Lower leg skin (tissue), 4 donors: Measurements from ENCODE around the gene KCNJ11. TPM values are rescaled to one million over a fixed set of nuclear protein-coding genes. Genes with fewer than 3 reads are reported as not detected.
A peak's percentile ranks its signal among the peaks of the same experiment; 100 is the strongest.

ENCODE experiments used
- DNase-seq, 2 donors: peaks; one replicate each; pipeline ENCODE4 v3.0.0-alpha.2; 2019; ENCODE audit warnings: low spot score in 2 of 2
- H3K4me3 ChIP-seq: fragments of 200-600 bp; sonication (generic); 2 replicates; pipeline ENCODE4 v1.5.1; 2017; ENCODE audit warnings: mild to moderate bottlenecking, low read depth; ENCODE audit not compliant: poor library complexity, severe bottlenecking
- POLR2A ChIP-seq, 2 donors: fragments of 450-650 bp; IDR thresholded peaks; one replicate each; pipeline ENCODE4 v1.6.1; 2016 to 2017; ENCODE audit warnings: antibody characterized with exemption in 2 of 2, mild to moderate bottlenecking in 1 of 2, moderate library complexity in 1 of 2
- WGBS, 2 donors: methylation state at CpG; one replicate each; pipeline ENCODE4 v1.1.5; 2018; 5-methylcytosine and 5-hydroxymethylcytosine counted together
- intact Hi-C: fragments of 100-400 bp; cut with DNase I; formaldehyde crosslinking; loops from one replicate; pipeline ENCODE4 v1.15.0; 2023; ENCODE audit warnings: low total_unique reads
- total RNA-seq, 4 donors: library from RNA; depleted of rRNA; stranded (reverse); fragments of >200 nt; gene quantifications; one replicate each; pipeline ENCODE4 v1.1.0, GENCODE V29; 2016
- TF ChIP-seq, protein P1 (sequence below), 3 donors: fragments of 450-650 bp; IDR thresholded peaks; one replicate each; pipeline ENCODE4 v1.5.1; 2016; ENCODE audit warnings: antibody characterized with exemption in 3 of 3, mild to moderate bottlenecking in 3 of 3, moderate library complexity in 2 of 3

KCNJ11 gene
- total RNA-seq, 4 donors from 2014 or later = 2.0 to 20.5 (median 4.7) TPM

DNA sequence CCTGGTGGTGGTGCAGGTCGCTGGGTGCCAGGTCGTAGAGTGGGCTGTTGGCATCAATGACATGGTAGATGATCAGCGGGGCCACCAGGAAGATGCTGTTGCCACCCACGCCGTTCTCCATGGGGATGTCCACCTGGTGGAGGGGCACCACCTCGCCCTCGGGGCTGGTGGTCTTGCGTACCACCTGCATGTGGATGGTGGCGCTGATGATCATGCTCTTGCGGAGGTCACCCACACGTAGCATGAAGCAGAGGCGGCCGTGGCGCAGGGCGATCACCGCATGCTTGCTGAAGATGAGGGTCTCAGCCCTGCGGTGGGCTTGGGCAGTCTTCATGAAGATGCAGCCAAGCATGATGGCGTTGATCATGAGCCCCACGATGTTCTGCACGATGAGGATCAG, 1.2 kb downstream of the KCNJ11 start:
- WGBS, 2 donors = 97% methylated on average over 20 of the region's 20 CpGs
- intact Hi-C loops = loop anchor here (10.0 kb wide), 1 partner anchor 162 kb away; no protein-coding TSS in a partner anchor
- H3K4me3 ChIP-seq = no peak overlapping the region
- DNase-seq = no peak
- TF ChIP-seq, protein P1, sequence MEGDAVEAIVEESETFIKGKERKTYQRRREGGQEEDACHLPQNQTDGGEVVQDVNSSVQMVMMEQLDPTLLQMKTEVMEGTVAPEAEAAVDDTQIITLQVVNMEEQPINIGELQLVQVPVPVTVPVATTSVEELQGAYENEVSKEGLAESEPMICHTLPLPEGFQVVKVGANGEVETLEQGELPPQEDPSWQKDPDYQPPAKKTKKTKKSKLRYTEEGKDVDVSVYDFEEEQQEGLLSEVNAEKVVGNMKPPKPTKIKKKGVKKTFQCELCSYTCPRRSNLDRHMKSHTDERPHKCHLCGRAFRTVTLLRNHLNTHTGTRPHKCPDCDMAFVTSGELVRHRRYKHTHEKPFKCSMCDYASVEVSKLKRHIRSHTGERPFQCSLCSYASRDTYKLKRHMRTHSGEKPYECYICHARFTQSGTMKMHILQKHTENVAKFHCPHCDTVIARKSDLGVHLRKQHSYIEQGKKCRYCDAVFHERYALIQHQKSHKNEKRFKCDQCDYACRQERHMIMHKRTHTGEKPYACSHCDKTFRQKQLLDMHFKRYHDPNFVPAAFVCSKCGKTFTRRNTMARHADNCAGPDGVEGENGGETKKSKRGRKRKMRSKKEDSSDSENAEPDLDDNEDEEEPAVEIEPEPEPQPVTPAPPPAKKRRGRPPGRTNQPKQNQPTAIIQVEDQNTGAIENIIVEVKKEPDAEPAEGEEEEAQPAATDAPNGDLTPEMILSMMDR (IDR thresholded peaks at IDR 0.05) = no peak
- TF ChIP-seq POLR2A (IDR thresholded peaks at IDR 0.05) = no peak

DNA sequence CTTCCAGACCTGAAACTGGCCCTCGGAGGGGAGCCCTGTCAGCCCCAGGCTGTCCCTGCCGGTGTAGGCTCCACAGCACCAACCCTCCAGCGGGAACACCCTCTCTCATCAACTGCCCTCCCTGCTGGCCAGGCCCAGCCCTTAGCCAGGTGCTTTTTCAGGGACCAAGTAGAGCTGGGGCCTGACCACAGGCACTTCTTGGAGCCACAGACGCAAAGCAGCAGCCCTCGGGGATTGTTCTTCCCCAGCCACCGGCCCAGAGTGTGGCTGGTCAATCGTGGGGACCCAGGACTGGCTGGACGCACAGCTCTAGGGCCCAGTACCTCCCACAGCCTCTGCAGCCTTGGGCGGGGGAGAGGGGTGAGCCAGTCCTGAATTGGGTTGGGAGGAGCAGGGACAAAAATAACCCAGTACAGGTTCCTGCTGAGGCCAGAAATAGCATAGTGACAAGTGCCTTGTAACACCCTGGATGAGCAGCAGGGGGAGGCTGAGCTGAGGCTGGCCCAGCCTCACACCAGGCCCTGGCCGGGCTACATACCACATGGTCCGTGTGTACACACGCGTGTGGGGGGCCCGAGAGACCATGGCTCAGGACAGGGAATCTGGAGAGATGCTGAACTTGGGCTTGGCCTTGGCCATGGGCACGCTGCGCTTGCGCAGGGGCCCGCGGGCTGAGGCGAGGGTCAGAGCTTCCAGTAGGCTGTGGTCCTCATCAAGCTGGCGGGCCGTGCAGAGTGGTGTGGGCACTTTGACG, 2.0 kb downstream of the KCNJ11 start:
- TF ChIP-seq, protein P1 (IDR thresholded peaks at IDR 0.05) = no peak
- no peak for TF ChIP-seq POLR2A (IDR thresholded peaks at IDR 0.05)
- no peak overlapping the region for H3K4me3 ChIP-seq
- intact Hi-C loops = loop anchor here (10.0 kb wide), 1 partner anchor 162 kb away; no protein-coding TSS in a partner anchor
- DNase-seq = no peak
- 72 to 74% methylated on average over 19 to 23 of the region's 23 CpGs for WGBS, 2 donors

DNA sequence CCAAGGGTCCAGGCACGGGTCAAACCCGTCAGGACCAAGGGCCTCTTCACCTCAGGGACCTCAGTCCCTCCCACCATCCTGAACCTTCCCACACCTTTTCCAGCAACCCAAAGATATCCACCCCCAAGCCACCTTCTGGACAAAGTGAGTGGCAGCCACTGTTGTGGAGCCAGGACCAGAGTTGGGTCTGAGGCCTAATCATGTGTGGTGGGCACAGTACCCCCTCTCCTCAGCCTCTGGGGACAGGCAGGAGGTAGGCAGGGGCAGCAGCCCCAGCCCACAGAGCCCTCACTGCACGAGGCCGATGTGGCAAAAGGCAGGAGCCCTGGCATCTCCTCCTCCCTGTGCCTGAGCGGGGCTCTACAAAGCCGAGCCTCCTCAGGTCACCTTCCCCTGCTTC, 2.5 kb downstream of the KCNJ11 start:
- 68 to 85% methylated on average over 6 of the region's 6 CpGs for WGBS, 2 donors
- no peak for TF ChIP-seq POLR2A (IDR thresholded peaks at IDR 0.05)
- TF ChIP-seq, protein P1 (IDR thresholded peaks at IDR 0.05) = no peak
- intact Hi-C loops = loop anchor here (2.0 to 10.0 kb wide), 2 partner anchors 119 to 161 kb away; no protein-coding TSS in a partner anchor
- DNase-seq = no peak
- no peak overlapping the region for H3K4me3 ChIP-seq

DNA sequence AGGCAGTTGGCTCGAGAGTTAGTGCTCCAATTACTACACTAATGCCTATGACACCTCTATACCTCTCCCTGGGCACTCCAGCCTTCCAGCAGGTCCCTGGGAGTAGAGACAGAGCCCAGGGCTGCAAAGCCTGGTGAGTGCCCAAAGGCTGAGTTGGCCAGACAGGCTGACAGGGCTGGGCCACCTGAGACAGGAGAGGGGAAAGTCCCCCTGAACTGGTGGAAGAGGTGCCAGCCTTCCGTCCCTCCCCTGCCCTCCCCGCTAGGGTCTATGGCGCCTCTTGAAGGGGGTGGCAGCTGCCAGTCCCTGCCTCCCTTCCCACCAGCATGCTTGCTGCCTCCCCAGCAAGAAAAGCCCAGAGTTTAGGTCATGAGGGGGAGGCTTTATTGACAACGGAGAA, 3.0 kb downstream of the KCNJ11 start:
- WGBS, 2 donors = 72 to 85% methylated on average over 5 of the region's 5 CpGs
- H3K4me3 ChIP-seq = no peak overlapping the region
- intact Hi-C loops = loop anchor here (2.0 to 10.0 kb wide), 2 partner anchors 119 to 161 kb away; no protein-coding TSS in a partner anchor

DNA sequence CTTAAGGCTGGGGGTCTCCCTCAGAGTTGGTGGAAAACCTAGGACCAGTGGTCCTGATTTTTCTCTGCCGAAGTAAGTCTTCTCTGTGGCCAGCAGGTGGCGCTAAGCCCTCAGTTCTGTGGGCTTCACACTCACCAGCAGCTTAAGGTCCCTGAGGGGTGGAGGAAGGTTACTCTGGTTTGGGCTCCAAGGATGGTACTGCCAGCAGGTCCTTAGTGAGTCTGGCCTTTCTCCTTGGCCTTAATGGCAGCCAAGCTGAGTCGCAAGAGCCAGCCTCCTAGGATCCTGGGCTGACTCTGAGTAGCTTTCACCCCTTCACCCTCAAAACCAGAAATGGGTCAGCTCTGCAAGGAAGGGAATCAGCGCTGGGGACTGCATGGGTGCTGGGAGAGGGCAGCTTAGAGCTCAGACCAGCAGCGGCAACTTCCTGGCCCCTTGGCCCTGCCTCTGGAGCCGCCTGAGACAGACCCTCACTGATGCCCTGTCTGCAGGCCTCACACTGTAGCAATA, 4.4 kb downstream of the KCNJ11 start:
- WGBS, 2 donors = 48 to 55% methylated on average over 6 of the region's 6 CpGs
- TF ChIP-seq, protein P1 (IDR thresholded peaks at IDR 0.05) = no peak
- no peak for TF ChIP-seq POLR2A (IDR thresholded peaks at IDR 0.05)
- H3K4me3 ChIP-seq = no peak overlapping the region
- intact Hi-C loops = loop anchor here (2.0 to 10.0 kb wide), 2 partner anchors 121 to 159 kb away; no protein-coding TSS in a partner anchor
- peak; percentile 43 to 95 for DNase-seq

More for the DNA sequence above, 3.0 kb downstream of the KCNJ11 start:
- no peak for TF ChIP-seq POLR2A (IDR thresholded peaks at IDR 0.05)
- TF ChIP-seq, protein P1 (IDR thresholded peaks at IDR 0.05) = no peak
- no peak for DNase-seq
